PC-9 (cell line): ENCODE results near the gene PHRF1.

ENCODE experiments used
- CTCF ChIP-seq: fragments of 200-600 bp; sonication (generic); conservative IDR thresholded peaks from 2 replicates; pipeline ENCODE4 v1.6.1; 2017; ENCODE audit warnings: mixed run types, antibody characterized with exemption, mild to moderate bottlenecking, moderate library complexity
- EZH2 ChIP-seq: fragments of 200-600 bp; sonication (generic); IDR thresholded peaks from 2 replicates; pipeline ENCODE4 v1.8.0; 2017; ENCODE audit warnings: antibody characterized with exemption, low read depth

- TF ChIP-seq CTCF (no peak), EZH2 (no peak)
Measured at GRCh38 chr11:545171-545570, 31.1 kb upstream of the PHRF1 start.
